ENCODE data around the gene PROKR1.

The PROKR1 gene

DNA sequence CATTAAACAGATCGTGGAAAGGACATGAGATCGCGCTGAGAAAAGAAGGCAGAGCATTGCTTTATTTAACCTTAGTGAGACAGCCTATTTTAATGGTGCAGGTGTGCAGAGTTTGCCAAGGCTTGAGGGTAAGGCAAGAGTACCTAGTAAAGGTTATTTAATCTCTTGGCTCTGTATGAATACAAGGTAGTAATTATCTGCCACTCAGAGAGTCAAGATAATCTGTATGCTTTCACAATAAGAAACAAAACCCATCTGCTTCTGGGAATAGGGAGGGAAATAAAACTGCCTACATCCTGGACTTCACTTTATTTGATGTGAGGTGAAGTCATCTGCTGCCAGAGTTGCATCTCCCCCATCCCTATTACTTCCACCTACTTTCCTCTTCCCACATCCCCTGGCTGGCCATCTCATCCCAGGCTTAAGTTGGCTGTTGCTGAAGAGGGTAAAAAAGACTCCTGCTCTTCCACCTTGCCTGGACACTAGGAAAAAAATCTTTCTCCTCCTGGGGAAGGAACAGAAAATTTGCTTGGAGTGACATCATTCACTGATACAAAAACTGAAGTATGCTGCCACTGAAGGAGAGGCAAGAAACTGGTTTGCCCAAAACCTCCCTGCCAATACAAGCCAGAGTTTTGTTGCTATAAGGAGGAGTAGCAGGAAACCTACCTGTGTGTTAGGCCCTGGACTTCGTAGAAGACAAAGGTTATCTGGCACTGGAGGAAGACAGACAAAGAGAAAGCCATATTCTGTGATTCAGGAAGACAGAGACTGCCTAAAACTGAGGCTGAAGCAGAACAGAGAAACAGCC lies 55.4 kb downstream of the PROKR1 start:
- no peak for DNase-seq (ENCODE audit: low read depth)

DNA sequence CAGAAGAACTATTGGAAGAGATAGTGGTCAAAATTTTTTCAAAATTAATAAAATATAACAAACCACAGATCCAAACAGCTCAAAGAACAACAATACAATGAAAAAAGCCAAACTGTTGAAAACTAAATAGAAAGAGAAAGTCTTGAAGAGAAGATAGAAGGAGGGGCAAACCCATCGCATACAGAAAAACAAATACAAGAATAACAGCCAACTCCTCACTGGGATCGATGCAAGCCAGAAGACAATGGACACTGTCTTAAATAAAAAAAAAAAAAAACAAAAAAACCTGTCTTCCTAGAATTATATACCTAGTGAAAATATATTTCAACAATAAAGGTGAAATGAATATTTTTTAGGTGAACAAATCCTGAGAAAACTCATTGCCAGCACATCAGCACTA lies 57.2 kb downstream of the PROKR1 start:
- no peak for DNase-seq (ENCODE audit: low read depth)

DNA sequence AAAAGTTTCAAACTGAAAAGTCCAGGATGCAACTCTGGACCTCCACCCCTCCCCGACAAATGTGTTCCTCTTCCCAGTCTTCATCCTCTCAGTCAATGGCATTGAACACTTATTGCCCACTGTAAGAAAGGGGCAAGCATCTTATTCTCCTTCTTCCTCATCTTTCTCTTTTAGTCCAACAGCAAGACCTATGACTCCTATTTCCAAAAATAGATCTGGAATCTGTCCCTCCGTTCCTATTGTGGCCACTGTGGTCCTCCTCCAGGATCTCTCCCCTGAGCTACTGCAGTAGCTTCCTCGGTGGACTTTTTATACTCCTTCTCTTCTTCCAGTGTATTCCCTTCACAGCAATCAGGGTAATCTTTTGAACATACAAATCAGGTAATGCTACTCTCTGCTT lies 63.3 kb downstream of the PROKR1 start:
- DNase-seq (ENCODE audit: low read depth): no peak
